ENCODE results near the gene CCDC50.

GRCh38 chr3:191385101-191385500 lies 55.9 kb downstream of the CCDC50 start:
- TF ChIP-seq POLR2AphosphoS5 (IDR thresholded peaks at IDR 0.05; ENCODE audit: low read depth), result no peak
- TF ChIP-seq SPI1 (IDR thresholded peaks at IDR 0.05; ENCODE audit: borderline replicate concordance, low read depth), result no peak
- TF ChIP-seq, protein P1, sequence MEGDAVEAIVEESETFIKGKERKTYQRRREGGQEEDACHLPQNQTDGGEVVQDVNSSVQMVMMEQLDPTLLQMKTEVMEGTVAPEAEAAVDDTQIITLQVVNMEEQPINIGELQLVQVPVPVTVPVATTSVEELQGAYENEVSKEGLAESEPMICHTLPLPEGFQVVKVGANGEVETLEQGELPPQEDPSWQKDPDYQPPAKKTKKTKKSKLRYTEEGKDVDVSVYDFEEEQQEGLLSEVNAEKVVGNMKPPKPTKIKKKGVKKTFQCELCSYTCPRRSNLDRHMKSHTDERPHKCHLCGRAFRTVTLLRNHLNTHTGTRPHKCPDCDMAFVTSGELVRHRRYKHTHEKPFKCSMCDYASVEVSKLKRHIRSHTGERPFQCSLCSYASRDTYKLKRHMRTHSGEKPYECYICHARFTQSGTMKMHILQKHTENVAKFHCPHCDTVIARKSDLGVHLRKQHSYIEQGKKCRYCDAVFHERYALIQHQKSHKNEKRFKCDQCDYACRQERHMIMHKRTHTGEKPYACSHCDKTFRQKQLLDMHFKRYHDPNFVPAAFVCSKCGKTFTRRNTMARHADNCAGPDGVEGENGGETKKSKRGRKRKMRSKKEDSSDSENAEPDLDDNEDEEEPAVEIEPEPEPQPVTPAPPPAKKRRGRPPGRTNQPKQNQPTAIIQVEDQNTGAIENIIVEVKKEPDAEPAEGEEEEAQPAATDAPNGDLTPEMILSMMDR (IDR thresholded peaks at IDR 0.05; ENCODE audit: insufficient read depth, low read length), result no peak
- no peak for TF ChIP-seq GABPA (IDR thresholded peaks at IDR 0.05; ENCODE audit: low read depth)
